Measurements from ENCODE around the gene FFAR2. TPM values are rescaled to one million over a fixed set of nuclear protein-coding genes. Genes with fewer than 3 reads are reported as not detected.
A peak's percentile ranks its signal among the peaks of the same experiment; 100 is the strongest.

Gene FFAR2
- total and polyA plus RNA-seq, 9 of the 15 experiments (the other 6 are each of a cell fraction or from before 2014, with no cell fraction given): not detected

- TF ChIP-seq MITF (IDR thresholded peaks at IDR 0.05) (no peak), HEY1 (CRISPR knock-in tag; IDR thresholded peaks at IDR 0.05; ENCODE audit: borderline replicate concordance) (no peak), ARNT (IDR thresholded peaks at IDR 0.05) (no peak), ZNF41 (CRISPR knock-in tag; conservative IDR thresholded peaks at IDR 0.05) (no peak), TFAP4 (CRISPR knock-in tag; IDR thresholded peaks at IDR 0.05; ENCODE audit: borderline replicate concordance) (peak; percentile 62; the same call in 1 of the 2 replicates), ZNF766 (CRISPR knock-in tag; conservative IDR thresholded peaks at IDR 0.05) (no peak), CHD7 (IDR thresholded peaks at IDR 0.05; ENCODE audit: low read depth, low read length) (no peak), RBM39 (optimal IDR thresholded peaks at IDR 0.05; ENCODE audit: low read depth, low read length) (no peak), ZNF124 (CRISPR knock-in tag; IDR thresholded peaks at IDR 0.05) (no peak)
Observed at GRCh38 chr19:35404879-35405622, 43.0 kb upstream of the FFAR2 start (continued).
